Epithelial cell of esophagus (primary cell): ENCODE data around the gene NKAIN4.

ENCODE experiments used
- DNase-seq: peaks from one replicate; pipeline ENCODE4 v3.0.0; 2010; ENCODE audit warnings: low read depth
- H3K4me3 ChIP-seq: 2 replicates; pipeline ENCODE4 v1.5.1; 2011; ENCODE audit warnings: mild to moderate bottlenecking, low read length, control low read depth
- CTCF ChIP-seq: IDR thresholded peaks from 2 replicates; pipeline ENCODE4 v1.5.1; 2011; ENCODE audit warnings: low read depth, mild to moderate bottlenecking, low read length, control low read depth, inconsistent platforms; ENCODE audit not compliant: insufficient read depth; ENCODE audit errors: missing control alignments

Gene NKAIN4

GRCh38 chr20:63284083-63284440 is 29.8 kb upstream of the NKAIN4 start:
- no peak overlapping the region for H3K4me3 ChIP-seq
- TF ChIP-seq CTCF = no peak
- DNase-seq = no peak

- no peak for TF ChIP-seq CTCF
- DNase-seq = no peak
- no peak overlapping the region for H3K4me3 ChIP-seq
Observed at GRCh38 chr20:63283397-63284082, 29.3 kb upstream of the NKAIN4 start.

GRCh38 chr20:63282946-63283345 is 28.7 kb upstream of the NKAIN4 start:
- no peak for TF ChIP-seq CTCF
- no peak for DNase-seq
- H3K4me3 ChIP-seq = no peak overlapping the region

- no peak overlapping the region for H3K4me3 ChIP-seq
- no peak for TF ChIP-seq CTCF
- no peak for DNase-seq
Observed at GRCh38 chr20:63281742-63282665, 27.7 kb upstream of the NKAIN4 start.

GRCh38 chr20:63280929-63281545 is 26.8 kb upstream of the NKAIN4 start:
- DNase-seq = peak; percentile 29
- TF ChIP-seq CTCF = peak; percentile 43
- no peak overlapping the region for H3K4me3 ChIP-seq

- DNase-seq = no peak
- no peak for TF ChIP-seq CTCF
- H3K4me3 ChIP-seq = no peak overlapping the region
Observed at GRCh38 chr20:63280371-63280770, 26.1 kb upstream of the NKAIN4 start.

GRCh38 chr20:63279931-63280330 is 25.7 kb upstream of the NKAIN4 start:
- no peak for DNase-seq
- no peak overlapping the region for H3K4me3 ChIP-seq
- no peak for TF ChIP-seq CTCF
